CD4-positive, alpha-beta T cell (primary cell): ENCODE data around the gene LRP10. TPM values are rescaled to one million over a fixed set of nuclear protein-coding genes. Genes with fewer than 3 reads are reported as not detected.
A peak's percentile ranks its signal among the peaks of the same experiment; 100 is the strongest.

Experiments
- ATAC-seq: fragments of 200-7000 bp; cut with Tn5 transposase; one replicate; pipeline ENCODE4 v1.10.0; 2022; ENCODE audit warnings: mild to moderate bottlenecking; ENCODE audit not compliant: poor library complexity
- CTCF ChIA-PET: fragments of 350-600 bp; sonication (Branson Sonifier 250); formaldehyde crosslinking; loops from one replicate; lab custom pipeline; 2021; ENCODE audit warnings: antibody characterized with exemption, inconsistent platforms; lab: Charles Lee
- POLR2A ChIA-PET: fragments of 350-600 bp; sonication (Branson Sonifier 250); formaldehyde crosslinking; loops from one replicate; lab custom pipeline; 2021; ENCODE audit warnings: antibody characterized with exemption, inconsistent platforms; lab: Charles Lee
- DNase-seq, 14 experiments: peaks; one replicate each; pipeline ENCODE4 v3.0.0-alpha.2; 2013 to 2020; ENCODE audit warnings: mixed read lengths in 2 of 14
- H3K27ac ChIP-seq, 2 donors: one replicate each; pipeline versions ENCODE4 v1.5.1 to v1.7.0; 2013; ENCODE audit warnings: low read length in 2 of 2, low read depth in 1 of 2, mild to moderate bottlenecking in 1 of 2
- H3K27me3 ChIP-seq, 2 experiments: 1 replicate in 1 of 2; 2 replicates in 1 of 2; pipeline versions ENCODE4 v1.6.1 to v1.7.0; 2013; ENCODE audit warnings: low read length in 2 of 2, control low read depth in 1 of 2, mild to moderate bottlenecking in 1 of 2, moderate library complexity in 1 of 2; ENCODE audit not compliant: insufficient read depth in 2 of 2, control insufficient read depth in 1 of 2
- H3K36me3 ChIP-seq: one replicate; pipeline ENCODE4 v1.6.1; 2013; ENCODE audit warnings: low read length, control low read depth; ENCODE audit not compliant: insufficient read depth
- H3K4me1 ChIP-seq: one replicate; pipeline ENCODE4 v1.6.1; 2013; ENCODE audit warnings: low read length, control low read depth; ENCODE audit not compliant: insufficient read depth
- H3K4me3 ChIP-seq: one replicate; pipeline ENCODE4 v1.5.1; 2013; ENCODE audit warnings: mild to moderate bottlenecking, low read length, moderate library complexity
- H3K9me3 ChIP-seq, 2 experiments: 1 replicate in 1 of 2; 2 replicates in 1 of 2; pipeline versions ENCODE4 v1.6.1 to v1.7.0; 2013; ENCODE audit warnings: low read length in 2 of 2, mild to moderate bottlenecking in 2 of 2, control low read depth in 1 of 2, moderate library complexity in 1 of 2; ENCODE audit not compliant: control insufficient read depth in 1 of 2, insufficient read depth in 1 of 2
- H3K27ac Mint-ChIP-seq: one replicate; pipeline ENCODE4 v1.8.0; 2020; ENCODE audit warnings: mixed read lengths
- H3K27me3 Mint-ChIP-seq: one replicate; pipeline ENCODE4 v1.8.0; 2021; ENCODE audit warnings: mixed read lengths
- H3K36me3 Mint-ChIP-seq: one replicate; pipeline ENCODE4 v1.8.0; 2021; ENCODE audit warnings: low read depth, mixed read lengths
- H3K4me1 Mint-ChIP-seq: one replicate; pipeline ENCODE4 v1.8.0; 2021; ENCODE audit warnings: low read depth, mixed read lengths
- H3K4me3 Mint-ChIP-seq: one replicate; pipeline ENCODE4 v1.8.0; 2020; ENCODE audit warnings: mild to moderate bottlenecking, mixed read lengths
- H3K9me3 Mint-ChIP-seq: one replicate; pipeline ENCODE4 v1.8.0; 2020; ENCODE audit warnings: mixed read lengths
- CTCF ChIP-seq: fragments of 200-600 bp; IDR thresholded peaks from one replicate; pipeline ENCODE4 v1.8.0; 2022; ENCODE audit warnings: antibody characterized with exemption, mild to moderate bottlenecking
- intact Hi-C, 2 experiments: fragments of 100-400 bp; cut with DNase I in 1 of 2; cut with micrococcal nuclease in 1 of 2; formaldehyde crosslinking; loops; one replicate each; pipeline versions ENCODE4 v1.15.1 to v1.9.0; 2023 to 2025; cut with DNase I, micrococcal nuclease
- total RNA-seq, 174 experiments: library from RNA in 2 of 174; stranded (reverse) in 2 of 174; gene quantifications; one replicate each; pipeline ENCODE4 v1.2.3 and lab custom pipeline; 2021 to 2026

LRP10 gene
- total RNA-seq, 2 experiments from 2014 or later, result 52.4 to 54.6 TPM

GRCh38 chr14:22837114-22837749 lies 34.3 kb upstream of the LRP10 start:
- CTCF ChIA-PET, result interaction anchor here (1.1 to 1.9 kb wide), 2 partner anchors 14 to 16 kb away, joined by 3 to 8 read pairs; no protein-coding TSS in a partner anchor
- H3K4me3 ChIP-seq, result peak overlapping the region; percentile 54
- POLR2A ChIA-PET, result interaction anchor here (1.0 to 2.5 kb wide), 4 partner anchors 16 to 484 kb away, joined by 4 to 11 read pairs (median 6); partner anchors contain the start of genes LRP10, OXA1L and PABPN1
- ATAC-seq, result peak; percentile 39
- peak overlapping the region; percentile 18 for H3K27ac Mint-ChIP-seq
- DNase-seq, result peak in 3 of 14 experiments; percentile 39 to 41 (median 39)
- H3K27me3 ChIP-seq, result peaks cover 23 to 24% of the 10 kb centered on the region in 2 experiments
- H3K4me3 Mint-ChIP-seq, result peak overlapping the region; percentile 89
- no peak for TF ChIP-seq CTCF
- H3K36me3 Mint-ChIP-seq, result peaks cover 28% of the 10 kb centered on the region
- H3K4me1 ChIP-seq, result peaks cover 21% of the 10 kb centered on the region
- H3K27ac ChIP-seq, result no peak overlapping the region
- no peaks in the 10 kb centered on the region for H3K9me3 Mint-ChIP-seq
- H3K4me1 Mint-ChIP-seq, result peaks cover 16% of the 10 kb centered on the region
- peaks cover 28% of the 10 kb centered on the region for H3K27me3 Mint-ChIP-seq
- H3K36me3 ChIP-seq, result peaks cover 23% of the 10 kb centered on the region
- intact Hi-C loops, result no loop called here
- peaks cover 0 to 14% of the 10 kb centered on the region in 2 experiments for H3K9me3 ChIP-seq

- Histone ChIP-seq H3K9me3 (peaks cover 0 to 14% of the 10 kb centered on the region in 2 experiments), H3K36me3 (peaks cover 23% of the 10 kb centered on the region), H3K27ac (no peak overlapping the region), H3K4me3 (peak overlapping the region; percentile 54), H3K27me3 (peaks cover 23 to 24% of the 10 kb centered on the region in 2 experiments), H3K4me1 (peaks cover 21% of the 10 kb centered on the region)
- Mint-ChIP-seq H3K36me3 (peaks cover 28% of the 10 kb centered on the region), H3K27me3 (peaks cover 28% of the 10 kb centered on the region), H3K4me1 (peaks cover 16% of the 10 kb centered on the region), H3K4me3 (peak overlapping the region; percentile 34), H3K27ac (no peak overlapping the region), H3K9me3 (no peaks in the 10 kb centered on the region)
- CTCF ChIA-PET, result interaction anchor here (1.1 to 1.9 kb wide), 2 partner anchors 15 kb away, joined by 3 to 8 read pairs; no protein-coding TSS in a partner anchor
- intact Hi-C loops, result no loop called here
- no peak for ATAC-seq
- TF ChIP-seq CTCF, result no peak
- POLR2A ChIA-PET, result interaction anchor here (1.0 to 2.5 kb wide), 5 partner anchors 8 to 483 kb away, joined by 4 to 11 read pairs (median 5); partner anchors contain the start of genes LRP10, MRPL52, OXA1L and PABPN1
- DNase-seq, result no peak
These were observed 33.6 kb upstream of the LRP10 start for GRCh38 chr14:22837750-22838538.

GRCh38 chr14:22838631-22839041 lies 32.9 kb upstream of the LRP10 start:
- Histone ChIP-seq H3K4me3 (no peak overlapping the region), H3K36me3 (peaks cover 17% of the 10 kb centered on the region), H3K4me1 (peaks cover 21% of the 10 kb centered on the region), H3K9me3 (peaks cover 0 to 14% of the 10 kb centered on the region in 2 experiments), H3K27ac (no peak overlapping the region), H3K27me3 (peaks cover 23 to 24% of the 10 kb centered on the region in 2 experiments)
- POLR2A ChIA-PET, result interaction anchor here (1.3 to 2.5 kb wide), 2 partner anchors 9 to 14 kb away, joined by 4 to 11 read pairs; partner anchors contain the start of gene MRPL52
- peaks cover 33% of the 10 kb centered on the region for H3K27me3 Mint-ChIP-seq
- intact Hi-C loops, result no loop called here
- TF ChIP-seq CTCF, result no peak
- no peak for DNase-seq
- peaks cover 23% of the 10 kb centered on the region for H3K36me3 Mint-ChIP-seq
- peaks cover 16% of the 10 kb centered on the region for H3K4me1 Mint-ChIP-seq
- no peak for ATAC-seq
- no peak overlapping the region for H3K27ac Mint-ChIP-seq
- no peak overlapping the region for H3K4me3 Mint-ChIP-seq
- no peaks in the 10 kb centered on the region for H3K9me3 Mint-ChIP-seq
- CTCF ChIA-PET, result no interaction called here
